ENCODE measurements around the gene PHF21A. TPM values are rescaled to one million over a fixed set of nuclear protein-coding genes. Genes with fewer than 3 reads are reported as not detected.
"Not testable (repeated sequence)": the region's sequence is repeated elsewhere in the genome, so short reads cannot be mapped to it uniquely, and the experiment has no call there.

PHF21A gene
- total RNA-seq, 1 experiment from 2014 or later, result 20.5 TPM

DNA sequence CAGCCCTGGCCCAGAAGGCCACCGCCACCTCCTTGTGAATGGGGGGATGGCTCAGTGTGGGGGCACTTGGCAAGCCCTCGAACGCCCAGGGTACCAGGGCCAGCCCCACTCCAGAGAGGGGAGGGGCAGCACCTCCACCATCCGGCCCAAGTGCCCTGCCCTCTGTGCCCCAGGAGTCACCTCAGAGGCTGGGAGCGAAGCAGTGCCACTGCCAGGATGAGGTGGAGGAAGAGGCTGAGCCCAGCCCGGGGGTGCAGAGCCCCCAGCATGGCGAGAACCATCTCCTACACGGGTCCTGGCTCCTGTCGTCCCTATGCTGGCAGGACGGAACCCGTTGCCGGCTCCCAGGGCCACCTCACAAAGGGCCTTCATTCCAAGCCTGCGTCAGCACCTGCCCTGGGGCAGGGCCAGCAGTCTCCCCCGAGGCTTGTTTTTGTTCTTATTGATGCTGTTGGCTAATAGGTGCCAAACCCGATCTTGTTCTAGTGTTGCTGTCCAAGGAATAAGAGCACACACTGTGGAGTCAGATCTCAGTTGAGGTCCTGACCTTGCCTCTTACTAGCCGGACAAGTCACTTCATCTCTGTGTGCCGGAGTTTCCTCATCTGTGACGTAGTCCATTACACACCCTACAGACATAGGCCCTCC, 214.2 kb downstream of the PHF21A start, which contains the start of gene FREY1:
TSS of gene FREY1 (minus strand) at position 307 of the 647 bp plus-strand sequence. CDS start at position 281, 26 bp downstream.
- H3K27me3 Mint-ChIP-seq (ENCODE audit: unreplicated experiment), result no peaks in the 10 kb centered on the region
- intact Hi-C loops (cut with micrococcal nuclease; ENCODE audit: unreplicated experiment), result no loop called here
- peaks cover 24% of the 10 kb centered on the region for H3K36me3 Mint-ChIP-seq (ENCODE audit: insufficient read depth, unreplicated experiment)
- no peak within 1 kb of the TSS for H3K4me3 Mint-ChIP-seq (ENCODE audit: low read depth, unreplicated experiment)
- no peak for DNase-seq
- H3K4me1 Mint-ChIP-seq (ENCODE audit: low read depth, unreplicated experiment), result no peaks in the 10 kb centered on the region
- H3K9me3 Mint-ChIP-seq (ENCODE audit: low read depth, unreplicated experiment), result no peaks in the 10 kb centered on the region
- BruUV-seq (replicated peaks), result no TSS peak
- CTCF ChIA-PET, result no interaction called here
- no peak within 1 kb of the TSS for H3K27ac Mint-ChIP-seq (ENCODE audit: unreplicated experiment)
- TF ChIP-seq, protein P1, sequence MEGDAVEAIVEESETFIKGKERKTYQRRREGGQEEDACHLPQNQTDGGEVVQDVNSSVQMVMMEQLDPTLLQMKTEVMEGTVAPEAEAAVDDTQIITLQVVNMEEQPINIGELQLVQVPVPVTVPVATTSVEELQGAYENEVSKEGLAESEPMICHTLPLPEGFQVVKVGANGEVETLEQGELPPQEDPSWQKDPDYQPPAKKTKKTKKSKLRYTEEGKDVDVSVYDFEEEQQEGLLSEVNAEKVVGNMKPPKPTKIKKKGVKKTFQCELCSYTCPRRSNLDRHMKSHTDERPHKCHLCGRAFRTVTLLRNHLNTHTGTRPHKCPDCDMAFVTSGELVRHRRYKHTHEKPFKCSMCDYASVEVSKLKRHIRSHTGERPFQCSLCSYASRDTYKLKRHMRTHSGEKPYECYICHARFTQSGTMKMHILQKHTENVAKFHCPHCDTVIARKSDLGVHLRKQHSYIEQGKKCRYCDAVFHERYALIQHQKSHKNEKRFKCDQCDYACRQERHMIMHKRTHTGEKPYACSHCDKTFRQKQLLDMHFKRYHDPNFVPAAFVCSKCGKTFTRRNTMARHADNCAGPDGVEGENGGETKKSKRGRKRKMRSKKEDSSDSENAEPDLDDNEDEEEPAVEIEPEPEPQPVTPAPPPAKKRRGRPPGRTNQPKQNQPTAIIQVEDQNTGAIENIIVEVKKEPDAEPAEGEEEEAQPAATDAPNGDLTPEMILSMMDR (IDR thresholded peaks at IDR 0.05; ENCODE audit: unreplicated experiment), result no peak

- CTCF ChIA-PET, result no interaction called here
- H3K36me3 Mint-ChIP-seq (ENCODE audit: insufficient read depth, unreplicated experiment), result peaks cover 19% of the 10 kb centered on the region
- no TSS peak for BruUV-seq (replicated peaks)
- no peak overlapping the region for H3K27ac Mint-ChIP-seq (ENCODE audit: unreplicated experiment)
- H3K4me3 Mint-ChIP-seq (ENCODE audit: low read depth, unreplicated experiment), result no peak overlapping the region
- H3K4me1 Mint-ChIP-seq (ENCODE audit: low read depth, unreplicated experiment), result no peaks in the 10 kb centered on the region
- H3K9me3 Mint-ChIP-seq (ENCODE audit: low read depth, unreplicated experiment), result no peaks in the 10 kb centered on the region
- intact Hi-C loops (cut with micrococcal nuclease; ENCODE audit: unreplicated experiment), result no loop called here
- TF ChIP-seq, protein P1 (IDR thresholded peaks at IDR 0.05; ENCODE audit: unreplicated experiment), result no peak
- no peak for DNase-seq
- peaks cover 5% of the 10 kb centered on the region for H3K27me3 Mint-ChIP-seq (ENCODE audit: unreplicated experiment)
Observed at GRCh38 chr11:45906096-45906682, 215.1 kb downstream of the PHF21A start.

- H3K36me3 Mint-ChIP-seq (ENCODE audit: insufficient read depth, unreplicated experiment), result peaks cover 20% of the 10 kb centered on the region
- H3K4me1 Mint-ChIP-seq (ENCODE audit: low read depth, unreplicated experiment); H3K27ac Mint-ChIP-seq (ENCODE audit: unreplicated experiment); DNase-seq; intact Hi-C loops (cut with micrococcal nuclease; ENCODE audit: unreplicated experiment); CTCF ChIA-PET; BruUV-seq (replicated peaks); H3K4me3 Mint-ChIP-seq (ENCODE audit: low read depth, unreplicated experiment); H3K9me3 Mint-ChIP-seq (ENCODE audit: low read depth, unreplicated experiment): not testable (repeated sequence)
- peaks cover 11% of the 10 kb centered on the region for H3K27me3 Mint-ChIP-seq (ENCODE audit: unreplicated experiment)
Observed at GRCh38 chr11:45905576-45905975, 215.7 kb downstream of the PHF21A start.

- H3K4me1 Mint-ChIP-seq (ENCODE audit: low read depth, unreplicated experiment), result peaks cover 10% of the 10 kb centered on the region
- BruUV-seq (replicated peaks), result no TSS peak
- no peak overlapping the region for H3K4me3 Mint-ChIP-seq (ENCODE audit: low read depth, unreplicated experiment)
- H3K27ac Mint-ChIP-seq (ENCODE audit: unreplicated experiment), result no peak overlapping the region
- peaks cover 20% of the 10 kb centered on the region for H3K36me3 Mint-ChIP-seq (ENCODE audit: insufficient read depth, unreplicated experiment)
- intact Hi-C loops (cut with micrococcal nuclease; ENCODE audit: unreplicated experiment), result no loop called here
- no peaks in the 10 kb centered on the region for H3K9me3 Mint-ChIP-seq (ENCODE audit: low read depth, unreplicated experiment)
- H3K27me3 Mint-ChIP-seq (ENCODE audit: unreplicated experiment), result peaks cover 16% of the 10 kb centered on the region
- TF ChIP-seq, protein P1 (IDR thresholded peaks at IDR 0.05; ENCODE audit: unreplicated experiment), result no peak
- DNase-seq, result no peak
- CTCF ChIA-PET, result no interaction called here
Observed at GRCh38 chr11:45905095-45905494, 216.2 kb downstream of the PHF21A start.

Data from Calu3 (cell line).